H1 (cell line): ENCODE measurements around the gene VPS35L. TPM values are rescaled to one million over a fixed set of nuclear protein-coding genes. Genes with fewer than 3 reads are reported as not detected.

ENCODE experiments used
- CTCF ChIA-PET: fragments of 300-600 bp; sonication (Branson Sonifier 250); formaldehyde crosslinking; loops from one replicate; lab custom pipeline; 2021; ENCODE audit not compliant: partially characterized antibody; lab: Charles Lee
- POLR2A ChIA-PET: fragments of 300-600 bp; sonication (Branson Sonifier 250); formaldehyde crosslinking; loops from one replicate; lab custom pipeline; 2021; ENCODE audit warnings: inconsistent platforms; ENCODE audit not compliant: partially characterized antibody; lab: Charles Lee
- DNase-seq, 2 experiments: peaks; one replicate each; pipeline versions ENCODE4 v3.0.0 to v3.0.0-alpha.2; 2010 to 2022; ENCODE audit warnings: low spot score in 2 of 2, low read depth in 1 of 2, mixed read lengths in 1 of 2
- FAIRE-seq: peaks from 2 replicates; lab custom pipeline; 2011; peaks lifted over from hg19 to GRCh38; lab: Jason Lieb, UNC
- H2AFZ ChIP-seq: 2 replicates; pipeline ENCODE4 v1.8.1; 2012; ENCODE audit warnings: low read length, inconsistent platforms
- H2AK5ac ChIP-seq: 2 replicates; pipeline ENCODE4 v1.6.1; 2013; ENCODE audit warnings: low read depth, low read length
- H2BK120ac ChIP-seq: replicated peaks from 2 replicates; pipeline ENCODE3; 2013; ENCODE audit warnings: low read depth, low read length, inconsistent platforms
- H2BK12ac ChIP-seq: 2 replicates; pipeline ENCODE4 v1.6.1; 2013; ENCODE audit warnings: low read depth, low read length
- H2BK15ac ChIP-seq: 2 replicates; pipeline ENCODE4 v1.6.1; 2013; ENCODE audit warnings: low read length
- H2BK20ac ChIP-seq: 2 replicates; pipeline ENCODE4 v1.6.1; 2013; ENCODE audit warnings: low read length
- H2BK5ac ChIP-seq: 2 replicates; pipeline ENCODE4 v1.6.1; 2013; ENCODE audit warnings: low read depth, low read length
- H3K14ac ChIP-seq: 2 replicates; pipeline ENCODE4 v1.6.1; 2013; ENCODE audit warnings: inconsistent platforms; ENCODE audit not compliant: insufficient read length
- H3K18ac ChIP-seq: 2 replicates; pipeline ENCODE4 v1.6.1; 2013; ENCODE audit warnings: low read length; ENCODE audit errors: extremely low read depth
- H3K23ac ChIP-seq: 2 replicates; pipeline ENCODE4 v1.6.1; 2013; ENCODE audit warnings: inconsistent platforms; ENCODE audit not compliant: insufficient read length
- H3K23me2 ChIP-seq: 2 replicates; pipeline ENCODE4 v1.6.1; 2013; ENCODE audit warnings: low read depth, low read length
- H3K27ac ChIP-seq: 2 replicates; pipeline ENCODE4 v1.6.1; 2011; ENCODE audit warnings: low read depth, low read length, inconsistent platforms
- H3K27me3 ChIP-seq, 4 experiments: replicated peaks in 1 of 4; 1 replicate in 1 of 4; 2 replicates in 3 of 4; pipeline versions ENCODE4 v1.6.1 to v1.8.1; 2011 to 2013; ENCODE audit warnings: low read length in 3 of 4, mild to moderate bottlenecking in 3 of 4, inconsistent platforms in 2 of 4, mixed read lengths in 2 of 4, moderate library complexity in 1 of 4; ENCODE audit not compliant: control insufficient read depth in 3 of 4, insufficient read depth in 3 of 4; ENCODE audit errors: extremely low read depth in 1 of 4
- H3K36me3 ChIP-seq, 4 experiments: 2 replicates each; pipeline versions ENCODE4 v1.6.1 to v1.8.1; 2011 to 2013; ENCODE audit warnings: mild to moderate bottlenecking in 4 of 4, low read length in 3 of 4, moderate library complexity in 2 of 4, control low read depth in 1 of 4, inconsistent platforms in 1 of 4; ENCODE audit not compliant: insufficient read depth in 4 of 4, control insufficient read depth in 2 of 4
- H3K4ac ChIP-seq: replicated peaks from 2 replicates; pipeline ENCODE3; 2013; ENCODE audit warnings: low read length, low read depth, mixed read lengths, inconsistent platforms; ENCODE audit not compliant: insufficient read length
- H3K4me1 ChIP-seq, 4 experiments: replicated peaks in 1 of 4; 1 replicate in 1 of 4; 2 replicates in 3 of 4; pipeline versions ENCODE4 v1.6.1 to v1.8.1; 2011 to 2013; ENCODE audit warnings: low read length in 3 of 4, inconsistent platforms in 2 of 4, mixed read lengths in 1 of 4; ENCODE audit not compliant: insufficient read depth in 4 of 4, control insufficient read depth in 3 of 4
- H3K4me2 ChIP-seq, 2 experiments: 2 replicates each; pipeline versions ENCODE4 v1.6.1 to v1.8.1; 2011 to 2013; ENCODE audit warnings: low read depth in 2 of 2, low read length in 2 of 2, control low read depth in 1 of 2, inconsistent platforms in 1 of 2, mild to moderate bottlenecking in 1 of 2; ENCODE audit not compliant: insufficient read depth in 1 of 2
- H3K4me3 ChIP-seq, 4 experiments: fragments of 200-600, 300-600 bp in 1 of 4; sonication (generic), shearing (Covaris generic), sonication (Bioruptor Twin) in 1 of 4; 2 replicates each; pipeline versions ENCODE4 v1.5.1 to v1.8.1; 2011 to 2016; ENCODE audit warnings: low read length in 4 of 4, low read depth in 3 of 4, control low read depth in 2 of 4, inconsistent platforms in 2 of 4, mild to moderate bottlenecking in 2 of 4, mixed read lengths in 1 of 4, moderate library complexity in 1 of 4; ENCODE audit not compliant: insufficient read depth in 2 of 4; ENCODE audit errors: extremely low read depth in 1 of 4
- H3K56ac ChIP-seq: replicated peaks from 2 replicates; pipeline ENCODE3; 2013; ENCODE audit warnings: low read depth, mild to moderate bottlenecking, mixed read lengths, low read length, inconsistent platforms; ENCODE audit not compliant: insufficient read length
- H3K79me1 ChIP-seq: 2 replicates; pipeline ENCODE4 v1.6.1; 2013; ENCODE audit warnings: low read depth, low read length, control low read depth
- H3K79me2 ChIP-seq, 2 experiments: 2 replicates each; pipeline versions ENCODE4 v1.6.1 to v1.8.1; 2012 to 2013; ENCODE audit warnings: low read length in 2 of 2, mild to moderate bottlenecking in 2 of 2, inconsistent platforms in 1 of 2; ENCODE audit not compliant: insufficient read depth in 2 of 2, control insufficient read depth in 1 of 2
- H3K9ac ChIP-seq, 4 experiments: replicated peaks in 1 of 4; 1 replicate in 1 of 4; 2 replicates in 3 of 4; pipeline versions ENCODE4 v1.6.1 to v1.8.1; 2011 to 2013; ENCODE audit warnings: low read depth in 3 of 4, low read length in 3 of 4, control low read depth in 2 of 4, mild to moderate bottlenecking in 2 of 4, moderate library complexity in 2 of 4, inconsistent platforms in 1 of 4; ENCODE audit errors: extremely low read depth in 1 of 4
- H3K9me3 ChIP-seq, 2 experiments: 2 replicates each; pipeline versions ENCODE4 v1.6.1 to v1.8.1; 2012 to 2013; ENCODE audit warnings: mild to moderate bottlenecking in 2 of 2, moderate library complexity in 2 of 2, control low read depth in 1 of 2, inconsistent platforms in 1 of 2, low read depth in 1 of 2, low read length in 1 of 2, mixed read lengths in 1 of 2; ENCODE audit not compliant: insufficient read depth in 2 of 2
- H4K20me1 ChIP-seq, 2 experiments: replicated peaks in 1 of 2; 2 replicates each; pipeline versions ENCODE3 to v1.8.1; 2011 to 2013; ENCODE audit warnings: inconsistent platforms in 2 of 2, low read length in 2 of 2, mild to moderate bottlenecking in 1 of 2; ENCODE audit not compliant: insufficient read depth in 2 of 2, control insufficient read depth in 1 of 2
- H4K5ac ChIP-seq: 2 replicates; pipeline ENCODE4 v1.6.1; 2013; ENCODE audit warnings: low read length, low read depth, mixed read lengths, inconsistent platforms; ENCODE audit not compliant: insufficient read length
- H4K8ac ChIP-seq: 2 replicates; pipeline ENCODE4 v1.8.0; 2013; ENCODE audit warnings: mild to moderate bottlenecking, moderate library complexity, low read length, inconsistent platforms; ENCODE audit not compliant: insufficient read depth; ENCODE audit errors: extremely low read depth
- H4K91ac ChIP-seq: replicated peaks from 2 replicates; pipeline ENCODE3; 2013; ENCODE audit warnings: low read length, mixed read lengths, inconsistent platforms; ENCODE audit not compliant: insufficient read length
- ASH2L ChIP-seq: fragments of 200-600, 300-600 bp; sonication (generic); IDR thresholded peaks from one replicate; pipeline ENCODE4 v1.7.1; 2017; ENCODE audit warnings: low read length
- CHD1 ChIP-seq: IDR thresholded peaks from 2 replicates; pipeline ENCODE4 v1.6.1; 2012; ENCODE audit warnings: low read depth, low read length, improper control_type of control experiment
- RAD21 ChIP-seq, 2 experiments: IDR thresholded peaks in 1 of 2; conservative IDR thresholded peaks in 1 of 2; 2 replicates each; pipeline ENCODE4 v1.6.1; 2011; ENCODE audit warnings: low read depth in 2 of 2, low read length in 2 of 2, improper control_type of control experiment in 1 of 2, inconsistent platforms in 1 of 2, mild to moderate bottlenecking in 1 of 2, moderate library complexity in 1 of 2
- SP4 ChIP-seq: IDR thresholded peaks from 2 replicates; pipeline ENCODE4 v1.6.1; 2012; ENCODE audit warnings: low read length, inconsistent platforms
- WGBS, 2 experiments: shearing (Covaris generic) in 1 of 2; methylation state at CpG; one replicate each; pipeline versions ENCODE4 v1.1.6 to v1.1.7; 2013 to 2015; ENCODE audit warnings: low lambda C conversion rate in 2 of 2, mixed read lengths in 2 of 2, inconsistent platforms in 1 of 2, low coverage in 1 of 2, missing lambda C conversion rate in 1 of 2; ENCODE audit not compliant: insufficient replicate concordance in 2 of 2, insufficient coverage in 1 of 2, insufficient read length in 1 of 2; ENCODE audit errors: extremely low coverage in 1 of 2, missing lambda C conversion rate in 1 of 2; 5-methylcytosine and 5-hydroxymethylcytosine counted together
- polyA plus RNA-seq, 7 experiments: library from polyadenylated mRNA; depleted of rRNA in 3 of 7; stranded (reverse) in 5 of 7; unstranded in 2 of 7; fragments of >200 nt in 5 of 7; fragments of 200-250 nt in 2 of 7; gene quantifications; 1 replicate in 5 of 7; 2 replicates in 1 of 7; 4 replicates in 1 of 7; pipeline versions ENCODE4 v1.2.1 to v1.2.3, GENCODE V29; 2011 to 2013; ENCODE audit warnings: missing spikeins in 2 of 7, mixed read lengths in 2 of 7
- total RNA-seq: library from RNA; stranded (reverse); fragmentation: NEBNext Ultra II Directional; extraction: Animal tissue kit (Norgen Biotek cat#: 25700); gene quantifications from 2 replicates; pipeline ENCODE4 v1.2.1, GENCODE V29; 2021

VPS35L gene
- total and polyA plus RNA-seq, 2 of the 8 experiments (the other 6 are each of a cell fraction or from before 2014, with no cell fraction given): 31.5 to 57.1 TPM

DNA sequence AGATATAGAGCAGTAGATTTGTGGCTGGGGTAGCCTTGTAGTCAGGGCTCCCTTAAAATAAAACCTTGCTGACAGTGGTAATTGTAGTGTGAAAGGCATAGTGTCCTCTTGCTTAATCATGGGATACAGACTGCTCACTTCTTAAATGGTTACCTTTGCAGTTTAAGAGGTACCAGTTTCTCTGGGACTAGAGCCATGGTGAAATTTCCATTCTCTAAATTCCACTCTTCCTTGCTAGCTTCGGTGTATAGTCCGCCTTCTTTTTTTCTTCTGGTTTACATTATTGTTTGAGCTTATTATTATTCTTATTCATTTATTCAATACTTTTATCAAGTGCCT is 30.1 kb upstream of the VPS35L start:
- Histone ChIP-seq H3K14ac (no peak overlapping the region), H3K4me1 (peaks cover 5 to 17% (median 11%) of the 10 kb centered on the region in 4 experiments; a peak in 6 of 7 replicates), H2BK15ac (no peak overlapping the region), H3K27me3 (no peaks in the 10 kb centered on the region), H4K91ac (no peak overlapping the region), H3K56ac (no peak overlapping the region), H3K9me3 (no peaks in the 10 kb centered on the region), H3K4me3 (peak overlapping the region; percentile 84 to 92 (median 88); a peak in 6 of 8 replicates), H3K9ac (peak overlapping the region in 2 of 4 experiments; percentile 57 to 59; a peak in 2 of 7 replicates), H2AK5ac (no peak overlapping the region), H3K36me3 (peaks cover 0 to 17% (median 11%) of the 10 kb centered on the region in 4 experiments; a peak in 4 of 8 replicates), H3K4me2 (peak overlapping the region; percentile 89 to 99), H2BK5ac (no peak overlapping the region), H4K20me1 (no peaks in the 10 kb centered on the region), H3K18ac (no peak overlapping the region), H3K79me1 (peaks cover 5% of the 10 kb centered on the region; the same call in 1 of the 2 replicates), H3K23me2 (peaks cover 8% of the 10 kb centered on the region), H2BK120ac (no peak overlapping the region), H3K27ac (no peak overlapping the region), H2BK20ac (no peak overlapping the region), H2BK12ac (no peak overlapping the region), H4K8ac (no peak overlapping the region), H3K4ac (no peak overlapping the region), H3K79me2 (peaks cover 3 to 37% of the 10 kb centered on the region in 2 experiments; a peak in 3 of 4 replicates), H2AFZ (no peak overlapping the region; the same call in 1 of the 2 replicates), H4K5ac (no peak overlapping the region), H3K23ac (no peak overlapping the region)
- FAIRE-seq (no peak), DNase-seq (no peak)
- ChIA-PET CTCF (interaction anchor here (1.2 to 1.9 kb wide), 3 partner anchors 23 to 35 kb away, joined by 3 to 6 read pairs (median 5); partner anchors contain the start of gene VPS35L), POLR2A (interaction anchor here (0.9 to 3.5 kb wide), 3 partner anchors 27 to 458 kb away, joined by 3 to 31 read pairs (median 5); partner anchors contain the start of genes COQ7 and VPS35L)
- no peak for TF ChIP-seq ASH2L
- TF ChIP-seq RAD21 (IDR thresholded peaks at IDR 0.05 in 1 of 2, conservative IDR thresholded peaks at IDR 0.05 in 1 of 2; ENCODE audit: low read depth in 2 of 2, low read length in 2 of 2): no peak
- no peak for TF ChIP-seq SP4
- no peak for TF ChIP-seq CHD1
- 96% methylated on average over 2 of the region's 2 CpGs; no CpG with 5 or more reads in 1 of the 2 experiments for WGBS, 2 experiments
